NCI-H1105 treated with DMSO at 0.1 percent for 48 hours (cell line): Measurements from ENCODE around the gene URI1.

Experiments
- DNase-seq: peaks from one replicate; lab custom pipeline; 2025; lab: John Stamatoyannopoulos, UW

The URI1 gene

GRCh38 chr19:30059741-30060457 is 117.9 kb downstream of the URI1 start:
- no peak for DNase-seq

DNA sequence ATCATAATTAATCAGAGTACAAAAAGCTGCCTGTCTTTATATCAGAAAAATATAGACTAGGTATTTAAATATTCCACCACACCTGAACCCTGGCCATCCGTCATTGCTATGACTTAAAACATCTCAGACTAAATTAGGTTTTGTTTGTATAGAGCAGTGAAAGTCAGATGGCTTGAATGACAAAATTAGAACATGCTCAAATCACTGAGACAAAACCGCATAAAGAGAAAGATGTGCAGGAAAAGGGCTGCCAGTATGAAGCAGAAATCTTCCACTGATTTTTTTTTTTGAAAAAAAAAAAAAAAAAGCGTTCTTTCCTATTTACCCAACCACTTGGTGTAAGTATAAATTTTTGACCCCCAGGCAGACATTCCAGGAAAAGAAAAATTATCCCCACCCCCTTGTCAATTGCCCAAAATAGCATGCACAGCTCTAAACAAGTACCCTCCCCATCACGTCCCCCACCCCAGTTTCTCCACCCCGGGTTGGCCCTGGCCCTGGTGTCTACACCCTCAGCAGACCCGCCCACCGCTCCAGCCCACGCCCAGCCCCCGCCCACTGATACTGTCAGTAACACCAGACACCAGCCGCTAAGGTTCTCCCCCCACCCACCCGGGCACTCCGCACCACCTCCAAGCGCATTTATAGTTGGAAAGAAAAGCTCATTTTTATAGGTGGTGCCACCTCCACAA is 118.6 kb downstream of the URI1 start:
- DNase-seq = no peak

- no peak for DNase-seq
Observed at GRCh38 chr19:30061223-30062064, 119.4 kb downstream of the URI1 start.

GRCh38 chr19:30062065-30062906 is 120.2 kb downstream of the URI1 start:
- DNase-seq = no peak

DNA sequence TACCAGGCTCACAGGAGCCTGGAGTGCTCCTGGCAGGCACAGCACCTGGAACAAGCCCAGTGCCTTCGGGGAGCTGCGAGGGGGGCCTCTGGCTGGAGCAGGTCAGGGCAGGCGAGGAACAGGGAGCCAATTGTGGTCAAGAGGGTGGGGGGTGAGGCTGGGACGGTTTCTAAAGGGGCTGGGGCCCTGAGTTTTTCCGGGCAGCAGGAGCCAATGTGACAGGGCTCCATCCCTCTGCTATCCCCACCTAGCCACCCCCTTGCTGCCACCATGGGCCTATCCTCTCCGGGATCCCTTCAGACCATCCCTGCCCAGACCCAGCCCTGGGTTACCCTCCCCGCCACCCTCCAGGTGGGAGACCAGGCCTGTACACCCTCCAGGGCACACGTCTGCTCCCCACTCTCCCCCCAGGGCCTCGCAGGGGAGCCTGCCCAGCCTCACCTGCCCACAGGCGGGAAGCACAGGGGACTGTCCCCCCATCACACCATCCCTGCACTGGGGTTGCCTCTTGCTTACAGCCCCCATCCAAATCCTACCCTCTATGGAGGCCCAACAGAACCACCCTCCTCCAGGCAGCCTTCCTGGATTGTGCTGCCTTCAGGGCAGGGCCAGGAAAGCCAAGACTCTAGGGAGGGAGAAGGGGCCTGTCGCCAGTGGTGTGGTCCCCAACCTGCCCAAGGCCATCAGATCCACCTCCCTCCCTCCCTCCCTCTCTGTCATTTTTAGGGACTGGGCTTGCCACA is 121.0 kb downstream of the URI1 start:
- no peak for DNase-seq

- DNase-seq = no peak
Observed at GRCh38 chr19:30063650-30064347, 121.8 kb downstream of the URI1 start.

DNA sequence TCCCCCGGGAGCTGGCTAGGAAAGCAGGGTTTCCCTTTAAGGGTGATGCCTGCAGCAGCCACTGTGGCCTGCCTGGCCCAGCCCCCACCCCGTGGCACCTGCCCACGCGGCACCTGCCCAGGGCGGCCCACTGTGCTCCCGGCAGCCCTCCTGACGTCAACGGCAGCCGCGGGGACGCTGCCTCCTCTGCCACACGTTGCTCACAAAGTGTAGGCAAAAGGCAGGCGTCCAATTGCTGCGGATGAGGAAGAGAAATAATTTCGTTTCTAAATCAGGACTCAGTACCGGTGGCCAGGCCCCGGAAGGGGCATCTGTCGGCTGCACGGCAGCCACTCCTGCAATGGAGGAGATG is 122.3 kb downstream of the URI1 start:
- DNase-seq = no peak

- no peak for DNase-seq
Observed at GRCh38 chr19:30064771-30065494, 122.9 kb downstream of the URI1 start.

GRCh38 chr19:30065680-30066606 is 123.9 kb downstream of the URI1 start:
- no peak for DNase-seq
